Measurements from ENCODE around the gene ZP1. TPM values are rescaled to one million over a fixed set of nuclear protein-coding genes. Genes with fewer than 3 reads are reported as not detected.

The ZP1 gene
- polyA plus RNA-seq, 1 experiment: 0.36 TPM

- no peak for DNase-seq (ENCODE audit: low read depth)
- Histone ChIP-seq H3K4me3 (ENCODE audit: low read depth, low read length) (no peak overlapping the region), H3K36me3 (ENCODE audit: control insufficient read depth, insufficient read depth, low read length) (no peaks in the 10 kb centered on the region), H3K27me3 (ENCODE audit: control insufficient read depth, insufficient read depth, low read length) (no peaks in the 10 kb centered on the region)
- POLR2A ChIA-PET: no interaction called here
- CTCF ChIA-PET: no interaction called here
- TF ChIP-seq, protein P1, sequence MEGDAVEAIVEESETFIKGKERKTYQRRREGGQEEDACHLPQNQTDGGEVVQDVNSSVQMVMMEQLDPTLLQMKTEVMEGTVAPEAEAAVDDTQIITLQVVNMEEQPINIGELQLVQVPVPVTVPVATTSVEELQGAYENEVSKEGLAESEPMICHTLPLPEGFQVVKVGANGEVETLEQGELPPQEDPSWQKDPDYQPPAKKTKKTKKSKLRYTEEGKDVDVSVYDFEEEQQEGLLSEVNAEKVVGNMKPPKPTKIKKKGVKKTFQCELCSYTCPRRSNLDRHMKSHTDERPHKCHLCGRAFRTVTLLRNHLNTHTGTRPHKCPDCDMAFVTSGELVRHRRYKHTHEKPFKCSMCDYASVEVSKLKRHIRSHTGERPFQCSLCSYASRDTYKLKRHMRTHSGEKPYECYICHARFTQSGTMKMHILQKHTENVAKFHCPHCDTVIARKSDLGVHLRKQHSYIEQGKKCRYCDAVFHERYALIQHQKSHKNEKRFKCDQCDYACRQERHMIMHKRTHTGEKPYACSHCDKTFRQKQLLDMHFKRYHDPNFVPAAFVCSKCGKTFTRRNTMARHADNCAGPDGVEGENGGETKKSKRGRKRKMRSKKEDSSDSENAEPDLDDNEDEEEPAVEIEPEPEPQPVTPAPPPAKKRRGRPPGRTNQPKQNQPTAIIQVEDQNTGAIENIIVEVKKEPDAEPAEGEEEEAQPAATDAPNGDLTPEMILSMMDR (IDR thresholded peaks at IDR 0.05; ENCODE audit: insufficient read depth, low read depth, low read length): no peak
These were observed 2.1 kb downstream of the ZP1 start for GRCh38 chr11:60869451-60869825.

- TF ChIP-seq, protein P1 (IDR thresholded peaks at IDR 0.05; ENCODE audit: insufficient read depth, low read depth, low read length): no peak
- Histone ChIP-seq H3K27me3 (ENCODE audit: control insufficient read depth, insufficient read depth, low read length) (no peaks in the 10 kb centered on the region), H3K4me3 (ENCODE audit: low read depth, low read length) (no peak overlapping the region), H3K36me3 (ENCODE audit: control insufficient read depth, insufficient read depth, low read length) (no peaks in the 10 kb centered on the region)
- ChIA-PET CTCF (interaction anchor here (1.3 to 4.6 kb wide), 4 partner anchors 15 to 39 kb away, joined by 3 to 21 read pairs (median 14); no protein-coding TSS in a partner anchor), POLR2A (no interaction called here)
- no peak for DNase-seq (ENCODE audit: low read depth)
These were observed 2.9 kb downstream of the ZP1 start for GRCh38 chr11:60870276-60870675.

- Histone ChIP-seq H3K4me3 (ENCODE audit: low read depth, low read length) (no peak overlapping the region), H3K27me3 (ENCODE audit: control insufficient read depth, insufficient read depth, low read length) (no peaks in the 10 kb centered on the region), H3K36me3 (ENCODE audit: control insufficient read depth, insufficient read depth, low read length) (no peaks in the 10 kb centered on the region)
- CTCF ChIA-PET: interaction anchor here (0.7 to 4.6 kb wide), 7 partner anchors 10 to 40 kb away, joined by 3 to 21 read pairs (median 5); no protein-coding TSS in a partner anchor
- TF ChIP-seq, protein P1 (IDR thresholded peaks at IDR 0.05; ENCODE audit: insufficient read depth, low read depth, low read length): no peak
- POLR2A ChIA-PET: no interaction called here
- DNase-seq (ENCODE audit: low read depth): no peak
These were observed 3.5 kb downstream of the ZP1 start for GRCh38 chr11:60870733-60871377.

- TF ChIP-seq, protein P1 (IDR thresholded peaks at IDR 0.05; ENCODE audit: insufficient read depth, low read depth, low read length): peak; percentile 38
- no peaks in the 10 kb centered on the region for H3K36me3 ChIP-seq (ENCODE audit: control insufficient read depth, insufficient read depth, low read length)
- DNase-seq (ENCODE audit: low read depth): no peak
- ChIA-PET POLR2A (no interaction called here), CTCF (interaction anchor here (0.7 to 4.6 kb wide), 8 partner anchors 10 to 41 kb away, joined by 3 to 21 read pairs (median 5); no protein-coding TSS in a partner anchor)
- H3K27me3 ChIP-seq (ENCODE audit: control insufficient read depth, insufficient read depth, low read length): no peaks in the 10 kb centered on the region
- H3K4me3 ChIP-seq (ENCODE audit: low read depth, low read length): no peak overlapping the region
These were observed 4.2 kb downstream of the ZP1 start for GRCh38 chr11:60871378-60872061.

- TF ChIP-seq, protein P1 (IDR thresholded peaks at IDR 0.05; ENCODE audit: insufficient read depth, low read depth, low read length): no peak
- Histone ChIP-seq H3K4me3 (ENCODE audit: low read depth, low read length) (no peak overlapping the region), H3K36me3 (ENCODE audit: control insufficient read depth, insufficient read depth, low read length) (no peaks in the 10 kb centered on the region), H3K27me3 (ENCODE audit: control insufficient read depth, insufficient read depth, low read length) (no peaks in the 10 kb centered on the region)
- ChIA-PET POLR2A (no interaction called here), CTCF (interaction anchor here (0.9 to 4.6 kb wide), 7 partner anchors 11 to 41 kb away, joined by 3 to 21 read pairs (median 5); no protein-coding TSS in a partner anchor)
- DNase-seq (ENCODE audit: low read depth): no peak
These were observed 5.0 kb downstream of the ZP1 start for GRCh38 chr11:60872124-60872960.

All from BJ (cell line).